ENCODE measurements around the gene RHBDF2. TPM values are rescaled to one million over a fixed set of nuclear protein-coding genes. Genes with fewer than 3 reads are reported as not detected.

The RHBDF2 gene
- total and polyA plus RNA-seq, 2 donors (not counting 1 experiment from before 2014, with no cell fraction given) = 288 to 482 TPM

DNA sequence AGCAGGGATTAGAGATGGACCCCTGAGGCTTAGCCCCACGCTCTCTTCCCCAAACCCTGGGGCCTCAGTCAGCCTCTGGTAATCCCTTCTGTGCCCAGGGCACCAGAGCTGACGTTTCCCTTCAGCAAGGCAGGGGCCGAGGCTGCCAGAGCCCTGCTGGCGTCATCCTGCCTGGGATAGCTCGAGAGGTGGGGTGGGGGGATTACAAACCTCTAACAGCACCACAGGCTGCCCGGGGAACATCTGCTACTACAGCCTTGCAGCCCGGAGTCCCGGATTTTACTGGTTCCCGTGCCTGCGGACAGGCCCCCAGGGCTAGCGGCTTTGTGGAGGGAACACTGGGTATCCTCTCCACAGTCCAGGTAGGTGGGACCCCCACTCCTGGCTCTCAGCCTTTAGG is 33.9 kb downstream of the RHBDF2 start, which contains the start of gene AANAT:
Gene AANAT, plus strand, starts transcription at position 238 of the 400 bp plus-strand sequence. CDS start 1,144 bp downstream, outside the sequence.
- H3K4me3 Mint-ChIP-seq = no peak within 1 kb of the TSS
- H3K79me2 ChIP-seq (ENCODE audit: control insufficient read depth, insufficient read depth, low read length) = peaks cover 7% of the 10 kb centered on the region
- 95% methylated on average over 10 of the region's 11 CpGs for WGBS (ENCODE audit: insufficient coverage)

More for the DNA sequence above, 33.9 kb downstream of the RHBDF2 start, which contains the start of gene AANAT:
- no peak within 1 kb of the TSS for H3K9ac ChIP-seq (ENCODE audit: low read length)
- H3K4me3 ChIP-seq (ENCODE audit: control extremely low read depth in 1 of 5, extremely low read depth in 1 of 5, insufficient read depth in 1 of 5, low read depth in 2 of 5, low read length in 4 of 5) = no peak within 1 kb of the TSS
- DNase-seq = no peak
- H3K27ac Mint-ChIP-seq = peak within 1 kb of the TSS; percentile 84
- H3K27ac ChIP-seq (ENCODE audit: low read length in 2 of 2) = peak within 1 kb of the TSS in 1 of 2 donors; percentile 23
- peaks cover 12 to 36% of the 10 kb centered on the region in 2 donors for H3K4me1 ChIP-seq (ENCODE audit: control insufficient read depth in 2 of 2, insufficient read depth in 2 of 2, low read length in 2 of 2)
- H3K4me2 ChIP-seq (replicated peaks; ENCODE audit: low read depth, low read length, poor library complexity, severe bottlenecking) = peak within 1 kb of the TSS; percentile 60
- intact Hi-C loops (cut with micrococcal nuclease) = loop anchor here (5.0 kb wide), 1 partner anchor 80 kb away; no protein-coding TSS in a partner anchor
- no peaks in the 10 kb centered on the region for H3K27me3 Mint-ChIP-seq
- H2AFZ ChIP-seq (ENCODE audit: insufficient read depth, low read depth, low read length, poor library complexity, severe bottlenecking) = no peak within 1 kb of the TSS
- no peak for TF ChIP-seq EZH2 (IDR thresholded peaks at IDR 0.05; ENCODE audit: borderline replicate concordance, insufficient read depth, low read depth, low read length, poor library complexity, severe bottlenecking)
- TF ChIP-seq CTCF (IDR thresholded peaks at IDR 0.05) = no peak
- H4K20me1 ChIP-seq (ENCODE audit: control insufficient read depth, insufficient read depth, low read length, poor library complexity, severe bottlenecking) = peaks cover 19% of the 10 kb centered on the region
- no peaks in the 10 kb centered on the region for H3K27me3 ChIP-seq (replicated peaks in 1 of 4; ENCODE audit: control extremely low read depth in 1 of 4, control insufficient read depth in 3 of 4, insufficient read depth in 4 of 4, low read length in 3 of 4)
- peaks cover 0 to 37% of the 10 kb centered on the region in 2 experiments for H3K36me3 ChIP-seq (replicated peaks in 1 of 2; ENCODE audit: control extremely low read depth in 1 of 2, control insufficient read depth in 1 of 2, extremely low read depth in 1 of 2, insufficient read depth in 2 of 2, low read length in 1 of 2)
- H3K4me1 Mint-ChIP-seq = peaks cover 35% of the 10 kb centered on the region
- ChIA-PET POLR2A (interaction anchor here (0.8 to 2.6 kb wide), 11 partner anchors 9 to 39 kb away, joined by 3 to 22 read pairs (median 6); partner anchors contain the start of gene RHBDF2), CTCF (interaction anchor here (0.7 to 16.1 kb wide), 24 partner anchors 9 to 164 kb away, joined by 3 to 442 read pairs (median 5); partner anchors contain the start of genes RHBDF2 and UBE2O)
- H3K9me3 ChIP-seq (ENCODE audit: control extremely low read depth in 1 of 3, control insufficient read depth in 2 of 3, insufficient read depth in 1 of 3, low read length in 2 of 3) = no peaks in the 10 kb centered on the region
- ATAC-seq (ENCODE audit: low read depth) = no peak
- no peaks in the 10 kb centered on the region for H3K9me3 Mint-ChIP-seq (ENCODE audit: insufficient read depth)

Data from B cell (primary cell).